Neural progenitor cell (in vitro differentiated cells): ENCODE measurements around the gene PPP2R5C. TPM values are rescaled to one million over a fixed set of nuclear protein-coding genes. Genes with fewer than 3 reads are reported as not detected.

Source experiments
- DNase-seq: peaks from one replicate; pipeline ENCODE4 v3.0.0-alpha.2; 2016; ENCODE audit warnings: low spot score
- H2AFZ ChIP-seq: fragments of 200-600 bp; sonication (generic); replicated peaks from 2 replicates; pipeline ENCODE4 v1.6.1; 2016; ENCODE audit warnings: antibody characterized with exemption
- H3F3A ChIP-seq: fragments of 200-600 bp; sonication (generic); 2 replicates; pipeline ENCODE4 v1.6.1; 2016; ENCODE audit warnings: antibody characterized with exemption, low read depth
- H3K27ac ChIP-seq: fragments of 200-600 bp; sonication (generic); 2 replicates; pipeline ENCODE4 v1.5.1; 2016; ENCODE audit warnings: mild to moderate bottlenecking
- H3K27me3 ChIP-seq: fragments of 200-600 bp; sonication (generic); 2 replicates; pipeline ENCODE4 v1.6.1; 2016; ENCODE audit warnings: mild to moderate bottlenecking, moderate library complexity
- H3K36me3 ChIP-seq: fragments of 200-600 bp; sonication (generic); 2 replicates; pipeline ENCODE4 v1.5.1; 2016
- H3K4me1 ChIP-seq: fragments of 200-600 bp; sonication (generic); 2 replicates; pipeline ENCODE4 v1.6.1; 2016; ENCODE audit warnings: mixed run types
- H3K4me2 ChIP-seq: fragments of 200-600 bp; sonication (generic); 2 replicates; pipeline ENCODE4 v1.6.1; 2016
- H3K4me3 ChIP-seq: fragments of 200-600 bp; sonication (generic); 2 replicates; pipeline ENCODE4 v1.5.1; 2016
- H3K79me2 ChIP-seq: fragments of 200-600 bp; sonication (generic); 2 replicates; pipeline ENCODE4 v1.6.1; 2016; ENCODE audit warnings: low read depth
- H3K9ac ChIP-seq: fragments of 200-600 bp; sonication (generic); 2 replicates; pipeline ENCODE4 v1.6.1; 2016
- H3K9me3 ChIP-seq: fragments of 200-600 bp; sonication (generic); 2 replicates; pipeline ENCODE4 v1.5.1; 2016; ENCODE audit warnings: low read depth
- H4K20me1 ChIP-seq: fragments of 200-600 bp; sonication (generic); 2 replicates; pipeline ENCODE4 v1.6.1; 2016; ENCODE audit warnings: low read depth
- H3K27ac Mint-ChIP-seq: 3 replicates; pipeline ENCODE4 v1.8.0; 2021; ENCODE audit warnings: mixed read lengths
- H3K27me3 Mint-ChIP-seq: 2 replicates; pipeline ENCODE4 v1.8.0; 2022; ENCODE audit warnings: low read depth, mild to moderate bottlenecking, inconsistent platforms, moderate library complexity, mixed read lengths; ENCODE audit not compliant: insufficient read depth
- H3K36me3 Mint-ChIP-seq: 3 replicates; pipeline ENCODE4 v1.8.0; 2021; ENCODE audit warnings: mixed read lengths
- H3K4me1 Mint-ChIP-seq: 3 replicates; pipeline ENCODE4 v1.8.0; 2021; ENCODE audit warnings: mixed read lengths
- H3K4me3 Mint-ChIP-seq: 3 replicates; pipeline ENCODE4 v1.8.0; 2021; ENCODE audit warnings: mild to moderate bottlenecking, moderate library complexity, mixed read lengths
- H3K9me3 Mint-ChIP-seq: 3 replicates; pipeline ENCODE4 v1.8.0; 2020; ENCODE audit warnings: mixed read lengths
- EZH2 ChIP-seq: fragments of 200-600 bp; sonication (generic); IDR thresholded peaks from 2 replicates; pipeline ENCODE4 v1.6.1; 2017; ENCODE audit warnings: antibody characterized with exemption, mild to moderate bottlenecking, moderate library complexity
- EZH2phosphoT487 ChIP-seq: fragments of 200-600 bp; sonication (generic); IDR thresholded peaks from 2 replicates; pipeline ENCODE4 v1.6.1; 2017; ENCODE audit warnings: antibody characterized with exemption
- total RNA-seq: library from RNA; depleted of rRNA; stranded (reverse); fragments of >200 nt; gene quantifications from 2 replicates; pipeline ENCODE4 v1.2.3, GENCODE V29; 2015; ENCODE audit warnings: low replicate concordance
- TF ChIP-seq, protein P1 (sequence below): fragments of 200-600 bp; sonication (generic); IDR thresholded peaks from 2 replicates; pipeline ENCODE4 v1.5.1; 2017; ENCODE audit warnings: antibody characterized with exemption, mild to moderate bottlenecking

PPP2R5C gene
- total RNA-seq, 1 donor from 2014 or later: 183 TPM

DNA sequence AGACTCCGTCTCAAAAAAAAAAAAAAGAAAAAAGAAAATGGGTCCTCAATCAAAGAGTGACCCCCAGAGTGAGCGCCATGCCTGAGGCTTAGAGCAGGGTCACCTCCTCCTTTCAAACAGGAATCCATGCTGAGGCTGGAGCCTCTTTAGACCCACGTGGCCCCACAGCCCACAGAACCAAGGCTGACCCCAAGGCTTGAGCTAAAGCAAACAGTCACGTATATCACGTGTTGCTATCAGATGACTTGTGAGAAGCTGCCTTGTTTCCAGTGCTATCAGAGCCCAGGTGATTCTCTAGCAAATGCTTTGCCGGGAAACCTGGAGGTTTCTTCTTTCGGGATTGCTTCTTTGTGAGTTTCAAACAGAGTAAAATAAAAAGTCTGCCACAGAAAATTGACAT is 171.2 kb downstream of the PPP2R5C start:
- H3K36me3 ChIP-seq: no peaks in the 10 kb centered on the region

GRCh38 chr14:101933209-101933608 is 171.7 kb downstream of the PPP2R5C start:
- TF ChIP-seq, protein P1, sequence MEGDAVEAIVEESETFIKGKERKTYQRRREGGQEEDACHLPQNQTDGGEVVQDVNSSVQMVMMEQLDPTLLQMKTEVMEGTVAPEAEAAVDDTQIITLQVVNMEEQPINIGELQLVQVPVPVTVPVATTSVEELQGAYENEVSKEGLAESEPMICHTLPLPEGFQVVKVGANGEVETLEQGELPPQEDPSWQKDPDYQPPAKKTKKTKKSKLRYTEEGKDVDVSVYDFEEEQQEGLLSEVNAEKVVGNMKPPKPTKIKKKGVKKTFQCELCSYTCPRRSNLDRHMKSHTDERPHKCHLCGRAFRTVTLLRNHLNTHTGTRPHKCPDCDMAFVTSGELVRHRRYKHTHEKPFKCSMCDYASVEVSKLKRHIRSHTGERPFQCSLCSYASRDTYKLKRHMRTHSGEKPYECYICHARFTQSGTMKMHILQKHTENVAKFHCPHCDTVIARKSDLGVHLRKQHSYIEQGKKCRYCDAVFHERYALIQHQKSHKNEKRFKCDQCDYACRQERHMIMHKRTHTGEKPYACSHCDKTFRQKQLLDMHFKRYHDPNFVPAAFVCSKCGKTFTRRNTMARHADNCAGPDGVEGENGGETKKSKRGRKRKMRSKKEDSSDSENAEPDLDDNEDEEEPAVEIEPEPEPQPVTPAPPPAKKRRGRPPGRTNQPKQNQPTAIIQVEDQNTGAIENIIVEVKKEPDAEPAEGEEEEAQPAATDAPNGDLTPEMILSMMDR: no peak
- TF ChIP-seq EZH2phosphoT487 (no peak), EZH2 (no peak)
- H3K27me3 Mint-ChIP-seq: peaks cover 2% of the 10 kb centered on the region

More for the DNA sequence above, 171.2 kb downstream of the PPP2R5C start:
- Histone ChIP-seq H3K9me3 (no peaks in the 10 kb centered on the region), H3K27me3 (no peaks in the 10 kb centered on the region), H3K27ac (no peak overlapping the region), H3K4me2 (no peak overlapping the region), H4K20me1 (no peaks in the 10 kb centered on the region), H3K79me2 (no peaks in the 10 kb centered on the region), H3K4me1 (no peaks in the 10 kb centered on the region), H3K9ac (no peak overlapping the region), H2AFZ (no peak overlapping the region), H3K4me3 (no peak overlapping the region), H3F3A (no peaks in the 10 kb centered on the region)
- no peak overlapping the region for H3K4me3 Mint-ChIP-seq
- H3K9me3 Mint-ChIP-seq: no peaks in the 10 kb centered on the region
- DNase-seq: no peak
- no peaks in the 10 kb centered on the region for H3K4me1 Mint-ChIP-seq
- H3K27ac Mint-ChIP-seq: no peak overlapping the region
- no peaks in the 10 kb centered on the region for H3K36me3 Mint-ChIP-seq
- TF ChIP-seq, protein P1: no peak
- no peak for TF ChIP-seq EZH2phosphoT487
- no peak for TF ChIP-seq EZH2
- peaks cover 2% of the 10 kb centered on the region for H3K27me3 Mint-ChIP-seq

GRCh38 chr14:101934601-101935150 is 173.2 kb downstream of the PPP2R5C start:
- H3K4me3 ChIP-seq: no peak overlapping the region
- TF ChIP-seq EZH2 (no peak), EZH2phosphoT487 (no peak)
- TF ChIP-seq, protein P1: no peak
- Mint-ChIP-seq H3K4me1 (no peaks in the 10 kb centered on the region), H3K36me3 (no peaks in the 10 kb centered on the region), H3K27ac (no peak overlapping the region), H3K27me3 (peaks cover 6% of the 10 kb centered on the region), H3K9me3 (no peaks in the 10 kb centered on the region), H3K4me3 (no peak overlapping the region)
- H4K20me1 ChIP-seq: no peaks in the 10 kb centered on the region
- H3F3A ChIP-seq: no peaks in the 10 kb centered on the region
- peaks cover 18% of the 10 kb centered on the region for H3K27me3 ChIP-seq
- H3K27ac ChIP-seq: no peak overlapping the region
- H3K9ac ChIP-seq: no peak overlapping the region
- H3K36me3 ChIP-seq: no peaks in the 10 kb centered on the region
- H3K9me3 ChIP-seq: no peaks in the 10 kb centered on the region
- no peak for DNase-seq
- no peaks in the 10 kb centered on the region for H3K4me1 ChIP-seq
- H3K79me2 ChIP-seq: no peaks in the 10 kb centered on the region
- no peak overlapping the region for H3K4me2 ChIP-seq
- H2AFZ ChIP-seq: no peak overlapping the region

More at GRCh38 chr14:101933209-101933608, 171.7 kb downstream of the PPP2R5C start:
- H3K27me3 ChIP-seq: peaks cover 4% of the 10 kb centered on the region
- H3K36me3 Mint-ChIP-seq: no peaks in the 10 kb centered on the region
- DNase-seq: no peak
- H3K4me1 ChIP-seq: no peaks in the 10 kb centered on the region
- H2AFZ ChIP-seq: no peak overlapping the region
- H3K36me3 ChIP-seq: no peaks in the 10 kb centered on the region
- H3K4me3 Mint-ChIP-seq: no peak overlapping the region
- no peaks in the 10 kb centered on the region for H3F3A ChIP-seq
- H3K9me3 Mint-ChIP-seq: no peaks in the 10 kb centered on the region
- no peaks in the 10 kb centered on the region for H3K79me2 ChIP-seq
- no peak overlapping the region for H3K9ac ChIP-seq
- no peak overlapping the region for H3K27ac Mint-ChIP-seq
- H3K4me3 ChIP-seq: no peak overlapping the region
- no peak overlapping the region for H3K27ac ChIP-seq
- no peaks in the 10 kb centered on the region for H3K9me3 ChIP-seq
- H3K4me1 Mint-ChIP-seq: no peaks in the 10 kb centered on the region
- no peaks in the 10 kb centered on the region for H4K20me1 ChIP-seq
- no peak overlapping the region for H3K4me2 ChIP-seq
